Measurements from ENCODE around the gene CPA4.

CPA4 gene

GRCh38 chr7:130296221-130296951 lies 3.4 kb downstream of the CPA4 start:
- Histone ChIP-seq H3K9ac (ENCODE audit: insufficient read length, low read depth) (no peak overlapping the region), H3K27me3 (ENCODE audit: insufficient read depth, insufficient read length) (no peaks in the 10 kb centered on the region), H3K4me1 (ENCODE audit: insufficient read depth, insufficient read length) (no peaks in the 10 kb centered on the region), H3K9me3 (ENCODE audit: insufficient read depth, low read length) (no peaks in the 10 kb centered on the region), H3K36me3 (ENCODE audit: insufficient read depth, insufficient read length, low read length) (no peaks in the 10 kb centered on the region), H3K4me3 (ENCODE audit: insufficient read length, low read depth) (no peak overlapping the region)
- DNase-seq (ENCODE audit: low read depth, low spot score), result no peak
- no peak for TF ChIP-seq YY1 (IDR thresholded peaks at IDR 0.05; ENCODE audit: insufficient read depth, insufficient read length)
- TF ChIP-seq ZNF274 (IDR thresholded peaks at IDR 0.05; ENCODE audit: low read depth, low read length), result no peak
- no peak for TF ChIP-seq SUZ12 (IDR thresholded peaks at IDR 0.05; ENCODE audit: extremely low read depth, insufficient read depth, insufficient read length)

- Histone ChIP-seq H3K36me3 (ENCODE audit: insufficient read depth, insufficient read length, low read length) (no peaks in the 10 kb centered on the region), H3K4me1 (ENCODE audit: insufficient read depth, insufficient read length) (no peaks in the 10 kb centered on the region), H3K4me3 (ENCODE audit: insufficient read length, low read depth) (no peak overlapping the region), H3K27me3 (ENCODE audit: insufficient read depth, insufficient read length) (no peaks in the 10 kb centered on the region), H3K9me3 (ENCODE audit: insufficient read depth, low read length) (no peaks in the 10 kb centered on the region), H3K9ac (ENCODE audit: insufficient read length, low read depth) (no peak overlapping the region)
- TF ChIP-seq YY1 (IDR thresholded peaks at IDR 0.05; ENCODE audit: insufficient read depth, insufficient read length) (no peak), ZNF274 (IDR thresholded peaks at IDR 0.05; ENCODE audit: low read depth, low read length) (no peak), SUZ12 (IDR thresholded peaks at IDR 0.05; ENCODE audit: extremely low read depth, insufficient read depth, insufficient read length) (no peak)
- DNase-seq (ENCODE audit: low read depth, low spot score), result no peak
Measured at GRCh38 chr7:130297628-130298543, 4.9 kb downstream of the CPA4 start.

- DNase-seq (ENCODE audit: low read depth, low spot score), result no peak
- no peaks in the 10 kb centered on the region for H3K36me3 ChIP-seq (ENCODE audit: insufficient read depth, insufficient read length, low read length)
- no peak for TF ChIP-seq YY1 (IDR thresholded peaks at IDR 0.05; ENCODE audit: insufficient read depth, insufficient read length)
- no peak for TF ChIP-seq ZNF274 (IDR thresholded peaks at IDR 0.05; ENCODE audit: low read depth, low read length)
- no peak for TF ChIP-seq SUZ12 (IDR thresholded peaks at IDR 0.05; ENCODE audit: extremely low read depth, insufficient read depth, insufficient read length)
- H3K9me3 ChIP-seq (ENCODE audit: insufficient read depth, low read length), result no peaks in the 10 kb centered on the region
- no peak overlapping the region for H3K4me3 ChIP-seq (ENCODE audit: insufficient read length, low read depth)
- H3K9ac ChIP-seq (ENCODE audit: insufficient read length, low read depth), result no peak overlapping the region
- H3K27me3 ChIP-seq (ENCODE audit: insufficient read depth, insufficient read length), result no peaks in the 10 kb centered on the region
- H3K4me1 ChIP-seq (ENCODE audit: insufficient read depth, insufficient read length), result no peaks in the 10 kb centered on the region
Measured at GRCh38 chr7:130298544-130299326, 5.8 kb downstream of the CPA4 start.

- TF ChIP-seq ZNF274 (IDR thresholded peaks at IDR 0.05; ENCODE audit: low read depth, low read length), result no peak
- Histone ChIP-seq H3K36me3 (ENCODE audit: insufficient read depth, insufficient read length, low read length) (no peaks in the 10 kb centered on the region), H3K9me3 (ENCODE audit: insufficient read depth, low read length) (no peaks in the 10 kb centered on the region), H3K9ac (ENCODE audit: insufficient read length, low read depth) (no peak overlapping the region), H3K4me3 (ENCODE audit: insufficient read length, low read depth) (no peak overlapping the region), H3K27me3 (ENCODE audit: insufficient read depth, insufficient read length) (no peaks in the 10 kb centered on the region), H3K4me1 (ENCODE audit: insufficient read depth, insufficient read length) (no peaks in the 10 kb centered on the region)
- DNase-seq (ENCODE audit: low read depth, low spot score), result no peak
Measured at GRCh38 chr7:130299866-130300265, 6.9 kb downstream of the CPA4 start.

- no peak overlapping the region for H3K9ac ChIP-seq (ENCODE audit: insufficient read length, low read depth)
- no peak overlapping the region for H3K4me3 ChIP-seq (ENCODE audit: insufficient read length, low read depth)
- H3K27me3 ChIP-seq (ENCODE audit: insufficient read depth, insufficient read length), result no peaks in the 10 kb centered on the region
- no peak for DNase-seq (ENCODE audit: low read depth, low spot score)
- no peaks in the 10 kb centered on the region for H3K36me3 ChIP-seq (ENCODE audit: insufficient read depth, insufficient read length, low read length)
- H3K4me1 ChIP-seq (ENCODE audit: insufficient read depth, insufficient read length), result no peaks in the 10 kb centered on the region
- TF ChIP-seq SUZ12 (IDR thresholded peaks at IDR 0.05; ENCODE audit: extremely low read depth, insufficient read depth, insufficient read length) (no peak), YY1 (IDR thresholded peaks at IDR 0.05; ENCODE audit: insufficient read depth, insufficient read length) (no peak), ZNF274 (IDR thresholded peaks at IDR 0.05; ENCODE audit: low read depth, low read length) (no peak)
- H3K9me3 ChIP-seq (ENCODE audit: insufficient read depth, low read length), result no peaks in the 10 kb centered on the region
Measured at GRCh38 chr7:130301501-130302020, 8.6 kb downstream of the CPA4 start.

GRCh38 chr7:130302649-130303048 lies 9.7 kb downstream of the CPA4 start:
- no peak for TF ChIP-seq ZNF274 (IDR thresholded peaks at IDR 0.05; ENCODE audit: low read depth, low read length)
- TF ChIP-seq SUZ12 (IDR thresholded peaks at IDR 0.05; ENCODE audit: extremely low read depth, insufficient read depth, insufficient read length), result no peak
- TF ChIP-seq YY1 (IDR thresholded peaks at IDR 0.05; ENCODE audit: insufficient read depth, insufficient read length), result no peak
- no peak for DNase-seq (ENCODE audit: low read depth, low spot score)
- Histone ChIP-seq H3K36me3 (ENCODE audit: insufficient read depth, insufficient read length, low read length) (no peaks in the 10 kb centered on the region), H3K9me3 (ENCODE audit: insufficient read depth, low read length) (no peaks in the 10 kb centered on the region), H3K27me3 (ENCODE audit: insufficient read depth, insufficient read length) (no peaks in the 10 kb centered on the region), H3K9ac (ENCODE audit: insufficient read length, low read depth) (no peak overlapping the region), H3K4me3 (ENCODE audit: insufficient read length, low read depth) (no peak overlapping the region), H3K4me1 (ENCODE audit: insufficient read depth, insufficient read length) (no peaks in the 10 kb centered on the region)

Data from NT2/D1 (cell line).